ENCODE results near the gene CMTM1.

The CMTM1 gene, protein sequence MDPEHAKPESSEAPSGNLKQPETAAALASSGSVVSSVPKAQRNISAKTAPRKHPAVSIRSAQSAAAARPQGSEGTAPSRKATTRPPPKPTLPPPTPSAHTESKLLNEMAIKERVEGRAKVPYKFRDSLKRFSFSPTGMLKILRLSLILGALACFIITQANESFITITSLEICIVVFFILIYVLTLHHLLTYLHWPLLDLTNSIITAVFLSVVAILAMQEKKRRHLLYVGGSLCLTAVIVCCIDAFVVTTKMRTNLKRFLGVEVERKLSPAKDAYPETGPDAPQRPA

DNA sequence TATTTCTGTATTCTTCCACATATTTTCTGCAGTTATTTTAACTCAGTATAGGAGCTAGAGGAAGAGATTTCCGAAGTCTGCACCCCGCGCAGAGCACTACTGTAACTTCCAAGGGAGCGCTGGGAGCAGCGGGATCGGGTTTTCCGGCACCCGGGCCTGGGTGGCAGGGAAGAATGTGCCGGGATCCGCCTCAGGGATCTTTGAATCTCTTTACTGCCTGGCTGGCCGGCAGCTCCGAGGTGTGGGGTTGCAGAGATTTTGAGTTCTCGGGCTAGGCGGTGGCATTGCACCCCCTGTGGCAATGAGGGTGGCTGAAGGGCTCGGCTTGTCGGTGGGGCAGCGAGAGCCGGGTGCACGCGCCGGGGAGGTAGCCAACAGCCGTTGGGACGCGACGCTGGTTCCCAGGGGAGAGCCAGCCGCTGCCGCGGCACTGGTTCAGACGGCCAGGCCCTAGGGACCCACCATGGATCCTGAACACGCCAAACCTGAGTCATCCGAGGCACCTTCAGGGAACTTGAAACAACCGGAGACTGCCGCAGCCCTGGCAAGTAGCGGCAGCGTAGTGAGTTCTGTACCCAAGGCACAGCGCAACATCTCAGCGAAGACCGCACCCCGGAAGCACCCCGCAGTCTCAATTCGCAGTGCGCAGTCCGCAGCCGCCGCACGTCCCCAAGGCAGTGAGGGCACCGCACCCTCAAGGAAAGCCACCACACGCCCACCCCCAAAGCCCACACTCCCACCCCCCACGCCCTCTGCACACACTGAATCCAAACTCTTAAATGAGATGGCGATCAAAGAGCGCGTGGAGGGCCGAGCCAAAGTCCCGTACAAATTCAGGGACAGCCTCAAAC lies at the start of gene CMTM1:
TSS of gene CMTM1 (plus strand) at position 389 of the 851 bp plus-strand sequence. CDS start at position 464, 75 bp downstream.
- DNase-seq: no peak

DNA sequence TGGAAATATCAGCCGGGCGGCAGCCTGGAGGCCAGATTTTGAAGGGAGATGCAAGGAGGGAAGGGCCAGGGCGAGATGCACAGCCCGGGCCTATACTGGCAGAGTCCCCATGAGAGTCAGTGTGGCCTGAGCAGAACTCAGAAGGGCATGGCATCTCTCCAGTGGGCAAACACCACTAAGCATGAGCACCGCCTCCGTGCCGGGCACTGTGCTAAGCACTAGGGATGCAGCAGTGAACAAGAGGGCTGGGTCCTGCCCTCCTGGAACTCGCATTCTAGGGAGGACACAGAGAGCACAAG lies 49.8 kb upstream of the CMTM1 start:
- DNase-seq: no peak

DNA sequence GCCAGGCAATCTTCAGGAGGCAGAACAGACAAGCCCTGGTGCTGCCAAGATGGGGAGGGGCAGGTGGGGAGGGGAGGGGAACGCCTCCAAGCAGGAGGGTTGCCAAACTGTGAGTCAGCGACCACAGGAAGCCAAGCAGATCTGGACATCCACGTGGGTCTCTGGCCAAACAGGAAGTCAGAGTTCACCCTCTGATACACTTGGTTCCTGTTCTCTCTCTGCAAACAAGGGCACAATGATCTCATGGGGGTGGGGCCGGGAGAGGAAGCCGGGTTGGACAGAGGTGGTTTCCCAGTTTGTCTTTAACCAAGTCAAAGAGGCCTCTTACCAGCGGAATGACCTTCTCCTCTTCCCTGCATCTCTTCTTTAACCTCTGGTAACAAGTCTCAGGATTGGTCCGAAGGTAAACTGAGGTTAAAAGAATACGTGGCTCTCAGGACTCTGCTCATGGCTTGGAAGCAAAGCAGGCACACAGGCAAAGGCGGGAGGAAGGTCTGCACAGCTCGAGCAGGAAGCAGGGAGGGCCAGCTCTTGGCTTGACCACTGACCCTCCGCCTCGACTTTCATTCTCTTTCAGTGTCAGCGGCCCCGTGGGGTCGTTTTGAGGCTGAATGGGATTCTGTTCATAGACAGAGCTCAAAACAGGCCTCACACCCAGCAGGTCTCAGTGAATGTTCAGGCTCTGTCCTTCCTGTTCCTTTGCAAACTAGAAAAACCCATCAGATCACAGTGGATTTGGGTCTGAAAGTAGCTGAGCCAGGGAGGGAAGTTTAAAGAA lies 49.2 kb upstream of the CMTM1 start:
- DNase-seq: peak; percentile 86

DNA sequence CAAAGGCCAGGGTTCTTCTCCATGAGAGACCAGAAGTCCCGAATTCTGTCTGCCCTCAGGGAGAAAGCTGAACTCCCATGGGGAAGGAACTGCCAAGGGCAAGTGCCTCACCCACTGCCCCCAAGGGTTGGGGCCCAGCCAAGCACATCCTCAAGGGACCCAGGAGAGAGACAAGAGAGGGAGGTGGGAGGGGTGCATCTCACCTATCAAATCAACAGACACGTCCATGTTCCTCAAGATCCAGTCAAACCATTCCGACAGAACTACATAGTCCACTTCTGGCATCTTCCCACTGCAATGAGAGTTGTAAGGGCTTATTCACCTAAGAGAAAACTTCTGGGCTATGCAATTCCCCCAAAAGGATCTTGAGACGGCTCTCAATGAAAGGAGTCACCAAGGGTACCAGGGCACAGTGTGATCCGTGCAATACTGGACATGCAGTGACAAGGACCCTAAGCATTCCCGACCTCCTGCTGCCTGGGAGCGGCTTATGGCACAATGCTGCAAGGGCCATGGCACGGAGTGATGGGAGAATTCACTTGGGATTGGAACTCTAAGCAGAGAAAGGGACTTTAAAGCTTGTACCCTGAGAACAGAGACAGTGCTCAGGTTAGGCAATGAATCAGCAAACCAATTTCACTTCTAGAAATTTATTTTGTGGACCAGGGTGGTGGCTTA lies 48.5 kb upstream of the CMTM1 start:
- no peak for DNase-seq

DNA sequence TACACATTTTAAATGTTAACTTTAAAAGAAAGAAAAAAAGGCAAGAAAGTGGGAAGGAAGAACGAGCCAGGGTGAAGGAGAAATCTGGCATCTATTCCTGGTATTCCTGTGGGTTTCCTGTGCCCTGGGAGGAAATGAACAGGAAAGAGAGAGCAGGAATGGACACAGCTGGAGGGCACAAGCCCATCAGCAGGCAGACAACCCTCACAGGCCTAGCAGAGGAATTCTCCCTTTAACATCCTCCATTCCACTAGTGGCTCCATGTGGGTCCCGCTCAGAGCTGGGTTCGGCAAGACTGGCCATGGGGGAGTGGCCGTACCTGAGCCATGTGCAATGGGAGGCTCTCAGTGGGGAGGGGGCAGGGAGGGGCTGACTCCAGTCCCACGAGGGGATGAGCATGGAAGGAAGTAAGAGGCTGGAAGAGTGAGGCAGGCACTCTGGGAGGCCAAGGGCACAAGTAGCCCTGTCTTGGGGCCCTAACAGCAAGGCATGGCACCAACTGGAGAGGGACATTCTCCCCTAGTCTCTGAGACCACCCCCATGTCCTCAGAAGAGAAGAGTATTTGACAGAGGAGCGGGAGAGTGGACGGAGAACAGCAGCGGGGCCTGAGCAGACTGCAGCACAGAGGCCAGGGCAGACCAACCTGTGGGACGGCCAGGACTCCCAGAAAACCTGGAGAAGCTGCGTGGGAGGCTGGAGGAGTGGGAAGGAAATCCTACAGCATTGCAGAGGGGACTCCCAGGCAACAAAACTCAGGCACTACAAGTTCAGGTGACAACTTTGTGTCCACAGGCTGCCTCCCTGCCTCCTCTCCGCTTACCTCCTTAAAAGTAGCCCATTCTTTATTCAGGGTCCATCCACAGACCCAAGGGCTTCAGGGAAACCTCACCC lies 46.5 kb upstream of the CMTM1 start:
- no peak for DNase-seq

DNA sequence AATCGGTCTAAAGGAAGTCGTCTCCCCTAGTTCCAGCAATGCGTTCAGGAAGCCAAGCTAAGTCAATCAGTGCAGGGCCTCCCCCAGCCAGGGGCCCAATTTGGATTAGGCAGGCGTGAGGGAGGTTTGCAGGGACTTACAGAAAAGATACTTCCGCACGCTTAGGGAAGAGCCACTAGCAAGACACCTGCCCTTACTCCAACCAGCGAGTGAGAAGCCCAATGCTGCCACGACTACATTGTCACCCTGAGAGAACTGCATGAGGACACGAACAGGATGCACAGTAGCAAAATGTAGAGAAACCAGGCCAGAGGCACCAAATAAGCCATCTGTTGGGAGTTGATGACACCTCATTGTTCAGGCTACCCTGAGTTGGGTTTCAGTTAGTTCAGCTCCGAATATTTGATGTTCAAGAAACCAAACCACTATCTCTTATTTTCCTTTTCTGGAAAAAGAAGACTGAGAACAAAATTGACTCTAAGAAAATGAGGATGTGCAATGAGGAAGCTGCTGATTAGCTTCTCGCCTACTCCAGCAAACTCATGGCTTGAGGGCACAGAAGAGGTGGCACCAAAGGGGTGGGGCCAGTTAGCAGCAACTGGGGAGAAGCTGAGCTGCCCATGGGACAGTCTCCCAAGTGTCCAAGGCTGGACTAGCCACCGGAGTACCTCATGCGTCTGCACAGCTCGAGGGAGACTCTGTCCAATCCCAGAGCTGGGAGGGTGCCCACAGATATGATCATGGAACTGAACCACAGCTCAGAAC lies 45.7 kb upstream of the CMTM1 start:
- no peak for DNase-seq

DNA sequence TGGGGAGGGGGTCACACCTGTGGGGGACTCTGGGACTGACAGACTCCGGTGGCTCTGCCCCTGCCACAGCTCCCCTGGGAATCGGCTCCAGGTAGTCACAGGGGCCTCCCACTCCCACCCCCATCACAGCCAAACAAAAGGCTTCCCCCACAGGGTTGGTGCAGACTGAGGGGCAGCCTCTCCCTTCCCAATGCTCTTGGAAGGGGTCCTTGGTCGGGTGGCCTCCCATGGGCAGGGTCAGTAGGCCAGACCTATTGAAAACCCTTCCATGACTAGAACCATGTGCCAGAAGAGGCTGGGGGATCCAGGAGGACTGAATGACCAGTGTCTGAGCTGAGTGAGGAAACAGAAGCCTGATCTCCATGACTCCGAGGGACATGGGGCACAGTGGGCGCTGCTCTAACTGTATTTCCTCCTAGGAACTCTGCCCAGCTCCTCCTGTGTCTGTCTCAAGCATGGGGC lies 45.0 kb upstream of the CMTM1 start:
- DNase-seq: no peak

DNA sequence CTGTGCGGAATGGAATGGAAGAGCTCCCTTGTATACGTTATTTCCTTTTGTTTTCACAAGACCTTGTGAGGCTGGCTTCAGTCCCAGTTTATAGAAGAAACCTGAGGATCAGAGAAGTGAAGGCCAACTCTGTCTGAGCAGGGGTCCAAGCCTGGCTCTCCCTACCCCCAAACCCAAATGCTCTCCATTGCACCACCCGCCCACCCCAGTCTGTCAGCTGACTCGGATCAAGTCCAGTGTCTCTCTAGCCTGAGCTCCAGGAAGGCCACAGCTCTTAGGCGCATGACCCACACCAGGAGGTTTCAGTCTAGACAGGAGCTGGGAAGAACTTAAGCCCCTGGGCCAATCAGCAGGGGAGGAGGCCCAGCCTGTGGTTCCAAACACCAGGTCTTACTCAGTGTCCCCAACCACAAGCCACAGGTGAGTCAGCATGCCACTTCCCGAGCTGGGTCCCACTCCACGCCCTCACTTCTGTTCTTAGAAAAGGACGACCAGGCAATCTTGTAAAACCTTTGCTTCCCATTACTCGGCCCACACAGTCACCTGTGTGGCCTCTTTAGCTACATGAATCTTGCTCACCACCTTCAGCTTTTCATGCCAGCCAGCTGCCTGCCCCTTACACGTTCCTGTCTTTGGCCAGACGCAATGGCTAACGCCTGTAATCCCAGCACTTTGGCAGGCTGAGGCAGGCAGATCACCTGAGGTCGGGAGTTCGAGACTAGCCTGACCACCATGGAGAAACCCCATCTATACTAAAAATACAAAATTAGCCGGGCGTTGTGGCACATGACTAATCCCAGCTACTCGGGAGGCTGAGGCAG lies 44.1 kb upstream of the CMTM1 start:
- DNase-seq: peak; percentile 83

DNA sequence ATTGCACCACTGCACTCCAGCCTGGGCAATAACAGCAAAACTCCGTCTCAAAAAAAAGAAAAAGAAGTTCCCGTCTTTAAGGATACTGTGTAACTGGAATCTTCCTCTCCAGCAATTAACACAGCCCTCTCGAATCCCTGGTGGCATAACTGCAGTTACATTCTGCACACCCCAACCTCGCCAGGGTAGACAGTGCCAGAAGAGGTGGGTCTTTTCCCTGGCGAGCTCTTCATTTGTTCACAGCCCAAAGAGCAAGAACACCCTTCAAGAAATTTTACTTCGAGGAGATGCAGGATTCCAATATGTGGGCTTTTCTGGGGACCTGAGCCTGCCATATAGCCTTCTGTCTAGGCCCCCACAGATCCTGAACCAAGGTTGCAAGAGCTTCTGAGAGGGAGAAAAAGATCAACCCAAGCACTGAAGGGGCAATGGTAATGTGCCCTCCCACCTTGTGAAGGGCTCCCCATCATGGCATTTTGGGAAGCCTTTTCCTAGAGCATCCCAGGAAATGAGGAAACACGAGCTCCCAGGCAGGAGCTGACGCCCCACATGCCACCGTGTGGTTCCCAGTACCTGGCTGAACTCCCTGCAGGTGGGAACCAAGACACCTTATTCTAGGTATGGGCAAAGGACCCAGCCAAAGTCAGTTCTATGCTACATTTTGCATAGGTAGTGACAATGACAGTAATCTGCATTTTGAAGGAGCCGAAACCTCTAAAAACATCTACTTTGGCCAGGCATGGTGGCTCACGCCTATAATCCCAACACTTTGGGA lies 43.2 kb upstream of the CMTM1 start:
- DNase-seq: no peak

DNA sequence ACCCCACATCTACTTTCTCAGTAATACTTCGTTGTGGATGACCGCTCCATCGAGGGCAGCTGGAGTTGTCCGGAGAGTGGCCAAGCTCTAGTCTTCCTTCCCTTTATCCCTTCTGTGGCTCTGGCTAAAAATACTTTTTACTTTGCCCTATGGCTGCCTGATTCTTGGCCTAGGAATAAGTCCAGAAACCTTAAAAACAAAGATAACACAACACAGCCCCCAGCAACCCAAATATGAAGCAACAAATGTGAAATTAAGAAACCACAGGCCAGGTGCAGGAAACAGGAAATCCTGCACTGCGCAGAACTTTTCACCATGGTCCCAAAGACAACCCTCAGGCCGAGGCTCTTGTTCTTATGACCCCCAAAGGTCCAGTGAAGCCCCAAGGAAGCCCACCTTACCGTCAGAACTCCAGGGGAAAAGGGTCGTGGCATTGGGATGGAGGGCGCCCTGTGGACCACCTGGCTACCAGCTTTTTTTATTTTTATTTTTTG lies 42.3 kb upstream of the CMTM1 start:
- peak; percentile 64 for DNase-seq

DNA sequence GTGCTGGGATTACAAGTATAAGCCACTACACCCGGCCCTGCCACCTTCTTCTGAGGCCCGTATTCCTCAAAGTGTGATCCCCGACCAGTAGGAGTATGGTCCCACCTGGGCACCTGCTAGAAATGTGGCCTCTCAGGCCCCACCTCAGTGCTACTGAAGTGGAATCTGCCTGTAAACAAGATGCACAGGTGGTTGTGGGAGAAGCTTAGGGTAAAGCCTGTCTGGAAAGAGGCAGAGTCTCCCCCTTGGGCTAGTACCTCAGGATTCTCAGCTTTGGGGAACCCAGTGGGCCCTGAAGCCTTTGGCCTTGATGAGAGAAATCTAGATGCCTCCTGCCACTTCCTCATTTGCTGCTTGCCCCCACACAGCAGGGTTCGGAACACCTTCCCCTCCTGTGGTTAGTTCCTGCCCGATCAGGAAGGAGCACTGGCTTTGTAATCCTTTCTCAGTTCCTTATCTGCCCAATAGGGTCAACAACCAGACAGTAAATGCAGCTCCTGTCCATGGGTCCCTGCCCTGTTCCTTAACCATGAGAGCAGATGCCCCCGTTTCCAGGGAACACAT lies 41.6 kb upstream of the CMTM1 start:
- peak; percentile 46 for DNase-seq

DNA sequence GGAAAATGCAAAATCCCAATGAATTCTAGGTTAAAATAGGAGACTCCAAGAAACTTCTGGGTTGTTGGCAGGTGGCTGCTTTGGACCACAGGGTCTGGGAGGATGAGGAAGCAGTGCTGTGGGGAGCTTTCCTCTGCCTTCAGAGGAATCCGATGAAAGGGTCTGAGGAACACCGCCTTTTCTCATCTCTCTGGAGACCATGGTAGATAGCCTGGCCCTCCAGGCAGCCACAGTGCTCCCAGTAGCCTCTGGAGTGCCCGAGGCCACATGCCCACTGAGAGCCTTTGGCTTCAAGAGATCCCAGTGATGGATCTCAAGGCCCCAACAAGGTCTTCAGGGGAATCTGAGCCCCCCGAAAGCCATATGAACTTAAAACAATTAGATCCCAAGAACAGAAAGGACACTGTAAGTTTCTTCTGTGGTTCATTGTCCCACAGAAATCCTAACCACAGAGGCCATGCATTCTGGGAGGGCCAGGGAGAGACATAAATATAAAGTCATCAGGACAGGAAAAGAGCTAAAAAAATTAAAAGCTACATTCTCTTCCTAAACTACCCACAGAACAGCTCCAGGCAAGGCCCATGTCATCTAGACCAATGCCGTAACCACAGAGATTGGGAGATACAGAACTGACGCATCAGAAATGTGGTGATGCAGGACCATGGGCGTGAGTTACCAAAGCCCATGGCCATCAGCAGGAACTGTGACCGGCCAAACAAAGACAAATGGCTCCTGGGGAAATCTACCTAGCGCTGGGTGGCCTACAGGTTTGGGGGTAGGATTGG lies 40.7 kb upstream of the CMTM1 start:
- no peak for DNase-seq

DNA sequence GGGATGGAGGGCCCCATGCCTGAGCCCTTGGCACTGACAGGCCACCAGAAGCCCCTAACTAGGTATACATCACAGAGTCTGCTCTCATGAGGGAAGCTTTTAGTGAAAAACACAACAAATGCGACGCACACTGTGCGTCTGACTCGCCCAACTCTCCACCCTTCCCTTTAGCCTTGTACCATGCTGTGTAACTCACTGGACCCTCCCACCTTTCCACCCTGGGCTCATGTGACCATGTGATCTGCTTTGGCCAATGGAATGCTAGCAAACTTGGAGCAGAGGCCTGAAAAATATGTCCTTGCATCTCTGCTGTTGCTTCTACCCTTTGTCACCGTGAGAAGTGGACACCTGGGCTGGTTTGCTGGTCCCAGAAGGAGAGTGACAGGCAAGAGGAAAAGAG lies 37.9 kb upstream of the CMTM1 start:
- DNase-seq: no peak

DNA sequence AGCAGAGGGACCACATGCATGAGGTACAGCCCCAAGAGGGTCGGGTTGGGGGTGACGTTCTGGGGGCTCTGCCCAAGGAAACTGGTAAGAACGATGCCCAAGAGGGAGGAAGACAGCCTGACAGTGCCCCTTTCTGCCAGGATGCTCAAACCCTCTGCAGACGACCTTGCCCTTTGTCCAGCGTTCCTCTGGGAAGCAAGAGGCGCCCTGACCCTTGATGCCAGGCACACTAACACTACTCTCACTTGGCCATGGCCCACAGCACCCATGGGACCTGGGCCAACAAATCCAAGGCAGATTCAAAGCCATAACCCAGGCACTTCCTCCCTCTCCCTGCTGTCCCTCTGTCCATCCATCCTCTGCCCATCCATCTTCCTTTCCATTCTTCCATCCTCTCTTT lies 36.8 kb upstream of the CMTM1 start:
- no peak for DNase-seq

DNA sequence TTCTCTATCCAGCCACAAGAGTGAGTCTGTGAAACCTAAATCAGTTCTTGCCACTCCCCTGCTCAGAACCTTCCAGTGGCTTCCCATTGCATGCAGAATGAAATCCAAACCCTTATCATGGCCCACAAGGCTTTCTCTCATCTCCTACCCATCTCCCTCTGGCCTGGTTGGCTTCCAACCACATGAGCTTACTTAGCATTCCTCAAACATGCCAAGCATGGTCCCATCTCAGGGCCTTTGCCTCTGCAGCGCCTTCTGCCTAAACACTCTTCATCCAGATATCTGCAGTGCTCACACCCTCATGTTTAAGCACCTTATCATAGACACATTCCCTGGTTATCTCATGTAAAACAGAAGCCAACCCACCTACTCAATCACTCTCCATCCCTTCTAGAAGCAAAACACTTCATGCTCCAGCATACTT lies 31.9 kb upstream of the CMTM1 start:
- no peak for DNase-seq

DNA sequence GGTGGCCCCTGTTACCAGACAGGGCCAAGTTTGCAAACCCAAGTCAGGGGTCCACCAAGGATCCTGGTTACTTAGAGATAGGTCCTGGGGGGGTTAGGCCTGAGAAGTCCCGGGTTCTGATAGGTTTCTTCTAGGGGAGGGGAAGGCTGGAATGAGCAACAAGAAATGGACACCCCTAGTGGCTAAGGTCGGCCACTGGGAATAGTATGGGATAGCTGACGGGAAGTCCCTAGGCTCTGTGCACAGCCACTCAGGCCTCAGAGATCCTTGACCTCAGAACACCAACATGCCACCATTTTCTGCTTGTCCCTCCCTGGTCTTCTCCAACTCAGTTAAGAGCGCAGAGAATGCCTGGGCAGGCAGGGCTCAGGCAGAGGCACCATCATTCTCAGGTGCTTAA lies 29.7 kb upstream of the CMTM1 start:
- DNase-seq: no peak

DNA sequence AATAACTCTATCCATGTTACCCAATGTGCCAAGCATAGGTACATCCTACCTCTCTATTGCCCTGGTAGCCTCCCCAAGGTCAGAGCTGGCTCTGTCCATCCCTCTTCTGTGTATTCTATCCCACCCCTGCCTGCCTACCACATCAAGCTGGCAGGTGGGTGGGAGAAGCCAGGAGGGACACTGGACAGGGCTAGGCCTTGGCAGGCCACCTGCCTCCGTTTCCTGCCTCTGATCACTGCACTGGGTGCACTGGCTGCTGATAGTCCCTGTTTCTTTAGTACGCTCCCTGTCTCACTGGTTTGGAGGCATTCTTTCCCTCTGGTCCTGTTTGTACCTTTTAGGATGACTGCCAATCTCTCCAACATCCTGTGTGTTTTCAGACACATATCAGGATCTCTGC lies 29.0 kb upstream of the CMTM1 start:
- DNase-seq: no peak

DNA sequence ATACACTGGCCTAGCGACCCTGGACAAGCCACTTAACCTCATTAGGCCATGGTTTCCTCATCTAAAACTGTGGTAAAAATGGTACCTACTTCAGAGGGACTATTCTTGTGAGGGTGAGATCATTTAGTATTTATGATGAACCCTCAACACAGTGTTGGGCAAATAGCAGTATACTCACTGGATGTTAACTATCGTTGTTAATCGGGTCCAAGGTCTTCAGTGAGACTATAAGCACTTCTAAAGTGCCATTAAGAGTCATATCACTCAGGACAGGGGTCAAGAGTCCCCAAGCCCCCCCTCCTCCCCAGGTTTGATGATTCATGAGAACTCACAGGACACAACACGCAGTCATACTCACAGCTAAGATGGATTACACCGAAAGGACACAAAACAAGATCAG lies 27.3 kb upstream of the CMTM1 start:
- no peak for DNase-seq

Data from CD4-positive, alpha-beta T cell treated with Interleukin-10 for 1 hour (primary cell).